DMS 273 (cell line): ENCODE measurements around the gene FOXA3.
"Not testable (repeated sequence)": the region's sequence is repeated elsewhere in the genome, so short reads cannot be mapped to it uniquely, and the experiment has no call there.

Source experiments
- DNase-seq: peaks from one replicate; lab custom pipeline; 2025; ENCODE audit not compliant: unreplicated experiment; lab: John Stamatoyannopoulos, UW

The FOXA3 gene

GRCh38 chr19:45827459-45828093 lies 36.5 kb upstream of the FOXA3 start:
- no peak for DNase-seq

DNA sequence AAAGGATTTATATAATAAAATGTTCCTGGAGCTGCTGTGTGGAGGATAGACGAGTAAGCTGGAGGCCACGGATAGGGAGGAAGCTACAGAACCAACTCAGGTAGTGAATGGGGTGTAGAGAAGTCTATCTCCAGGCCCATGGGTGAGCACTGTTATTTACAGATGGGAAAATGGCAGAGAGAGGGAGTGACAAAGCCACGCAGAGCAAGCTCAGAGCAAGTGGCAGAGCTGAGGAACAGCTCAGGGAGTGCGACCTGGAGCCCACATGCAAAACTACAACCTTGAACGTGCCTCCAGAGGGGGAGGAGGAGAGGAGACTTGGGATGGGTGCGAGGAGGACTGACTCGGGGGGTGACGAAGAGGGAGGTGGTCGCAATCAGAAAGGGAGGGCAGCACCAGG lies 35.6 kb upstream of the FOXA3 start:
- DNase-seq = no peak

DNA sequence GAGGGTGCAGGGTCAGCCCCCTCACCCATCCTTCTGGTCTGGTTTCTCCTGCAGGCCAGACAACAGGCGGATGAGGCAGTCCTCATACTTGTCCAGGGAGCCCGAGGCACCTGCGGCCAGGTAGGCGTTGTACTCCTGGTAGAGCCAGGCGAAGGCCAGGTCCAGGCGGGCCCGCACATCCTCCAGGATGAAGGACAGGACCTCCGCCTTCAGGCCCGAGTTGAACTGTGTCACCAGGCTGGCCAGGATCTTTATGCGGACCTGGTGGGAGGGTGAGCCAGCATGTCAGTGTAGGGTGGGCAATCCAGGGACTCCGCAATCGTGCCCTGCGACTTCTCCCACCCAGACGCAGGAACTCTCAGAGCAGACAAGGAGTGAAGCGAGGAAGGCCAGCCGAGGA lies 35.2 kb upstream of the FOXA3 start:
- no peak for DNase-seq

DNA sequence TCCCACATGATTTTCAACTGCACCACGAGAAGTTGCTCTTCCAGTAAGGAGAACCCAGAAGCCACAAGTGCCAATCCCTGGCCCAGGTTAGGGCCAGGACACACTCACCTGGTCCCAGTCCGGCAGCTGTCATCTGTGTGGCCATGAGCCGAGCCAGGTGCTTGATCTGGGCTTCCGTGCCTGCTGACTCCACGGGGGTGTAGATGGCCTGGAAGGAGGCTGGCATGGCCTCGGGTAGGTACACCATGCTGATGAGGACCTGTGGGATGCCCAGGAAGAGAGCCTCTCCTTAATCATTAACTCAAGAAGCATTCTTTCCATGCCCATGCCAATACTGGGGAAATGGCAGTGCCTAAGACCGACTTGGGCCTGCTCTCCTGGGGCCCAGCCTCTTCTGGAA lies 29.2 kb upstream of the FOXA3 start:
- DNase-seq = no peak

- no peak for DNase-seq
Measured at GRCh38 chr19:45842198-45842597, 21.9 kb upstream of the FOXA3 start.

- DNase-seq = no peak
Measured at GRCh38 chr19:45847663-45848062, 16.5 kb upstream of the FOXA3 start.

DNA sequence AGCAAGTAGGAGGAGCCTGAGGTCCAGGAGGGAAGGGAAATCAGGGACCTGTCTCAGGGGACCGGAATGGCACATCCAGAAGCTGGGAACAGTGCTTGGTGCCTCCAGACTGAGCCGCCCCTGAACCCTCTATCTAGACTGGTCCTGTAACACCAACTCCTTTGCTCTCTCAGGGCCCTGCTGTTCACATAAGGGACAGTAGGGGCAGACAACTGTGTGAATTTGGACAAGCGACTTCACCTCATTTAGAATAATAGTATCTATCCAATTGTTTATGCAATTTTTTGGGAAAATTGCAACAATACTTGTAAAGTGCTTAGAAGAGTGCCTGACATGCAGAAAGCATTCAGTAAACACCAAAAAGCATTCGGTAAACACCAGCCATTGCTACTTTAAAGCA lies 15.2 kb upstream of the FOXA3 start:
- DNase-seq = peak; percentile 29

DNA sequence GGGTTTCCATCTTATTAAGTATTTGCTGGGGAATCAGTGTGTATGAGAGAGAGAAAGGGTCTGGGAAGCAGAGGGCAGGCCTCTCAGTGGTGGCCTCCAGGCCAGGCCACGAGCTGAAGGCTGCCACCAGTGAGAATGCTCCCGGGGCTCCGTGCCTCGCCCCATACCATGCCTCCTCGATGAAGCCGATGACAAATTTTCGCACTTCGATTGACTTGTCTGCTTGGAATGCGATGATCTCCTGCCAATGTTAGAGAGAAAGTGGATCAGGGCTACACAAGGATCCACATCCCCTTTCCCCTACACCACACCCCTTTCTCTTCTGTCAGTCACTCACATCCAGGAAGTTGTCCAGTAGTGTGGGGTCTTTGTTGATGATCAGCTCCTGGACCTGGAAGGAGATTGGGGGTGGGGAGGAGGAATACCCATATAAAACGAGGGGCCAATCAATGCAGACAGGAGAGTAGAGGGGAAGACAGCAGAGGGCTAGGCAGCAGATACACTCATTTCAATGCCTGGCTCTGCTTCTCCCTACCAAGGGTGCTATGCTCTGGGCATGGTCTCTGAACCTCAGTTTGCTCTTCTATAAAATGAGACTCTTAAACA lies 11.9 kb upstream of the FOXA3 start:
- no peak for DNase-seq

DNA sequence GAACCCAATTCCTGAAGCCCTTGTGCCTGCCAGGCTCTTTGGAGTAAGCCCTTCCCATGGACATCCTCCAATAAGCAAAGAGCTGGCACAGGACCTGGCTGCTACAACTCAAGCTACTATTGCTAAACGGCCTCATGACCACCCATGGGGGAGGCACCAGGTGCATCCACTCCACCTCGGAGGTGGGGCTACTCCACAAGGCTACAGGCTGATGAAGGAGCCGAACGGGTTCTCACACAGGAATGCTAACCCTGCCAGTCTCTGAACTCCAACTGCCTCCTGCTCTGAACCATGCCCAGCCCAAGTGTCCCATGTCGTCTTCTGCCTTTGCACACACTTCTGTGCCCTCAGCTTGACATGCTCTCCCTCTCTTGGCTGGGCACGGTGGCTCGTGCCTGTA lies 11.1 kb upstream of the FOXA3 start:
- no peak for DNase-seq

GRCh38 chr19:45854167-45854778 lies 9.9 kb upstream of the FOXA3 start:
- DNase-seq = no peak

- DNase-seq = no peak
Measured at GRCh38 chr19:45860359-45861259, 3.5 kb upstream of the FOXA3 start.

- no peak for DNase-seq
Measured at GRCh38 chr19:45862271-45862563, 1.9 kb upstream of the FOXA3 start.

DNA sequence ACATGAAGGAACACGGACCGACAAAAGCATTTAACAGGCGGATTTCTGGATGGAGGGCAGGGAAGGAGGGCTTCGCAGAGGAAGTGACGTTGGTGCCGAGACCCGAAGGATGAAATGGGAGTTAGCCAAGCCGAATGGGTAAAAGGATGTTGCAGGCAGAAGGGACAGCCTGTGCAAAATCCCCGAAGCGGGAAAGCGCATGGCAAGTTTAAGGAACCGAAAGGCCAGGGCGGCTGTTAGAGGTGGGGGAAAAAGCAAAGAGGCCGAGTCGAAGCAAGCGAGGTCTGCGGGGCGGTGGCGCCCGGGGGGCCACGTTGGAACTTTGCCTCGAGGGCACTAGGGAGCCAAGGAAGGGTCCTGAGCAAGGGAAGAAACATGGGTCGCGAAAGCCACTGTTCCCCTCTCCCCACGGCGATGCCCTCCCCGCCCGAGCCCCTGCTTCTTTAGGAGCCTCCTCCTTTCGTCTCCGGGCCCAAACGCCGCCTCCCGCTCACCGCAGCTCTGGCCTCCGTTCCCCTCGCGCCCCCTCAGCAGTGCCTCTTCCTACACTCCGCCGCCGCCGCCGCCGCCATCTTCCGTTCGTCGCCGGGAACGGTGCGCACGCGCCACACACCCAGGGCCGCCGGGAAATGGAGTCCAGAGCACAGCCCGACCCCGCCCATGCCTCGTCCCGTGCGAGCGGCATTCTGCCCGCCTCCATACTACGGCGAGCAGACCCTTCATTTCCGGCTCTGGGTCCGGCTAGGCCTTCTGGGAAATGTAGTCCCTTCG lies 1.4 kb upstream of the FOXA3 start, which contains the start of gene SYMPK:
SYMPK (minus strand) TSS at position 584 of the 771 bp plus-strand sequence. CDS start 8,652 bp downstream, outside the sequence.
- DNase-seq = peak; percentile 99

GRCh38 chr19:45863335-45863839 lies 739 bp upstream of the FOXA3 start:
- DNase-seq = no peak

GRCh38 chr19:45864629-45865082 lies 530 bp downstream of the FOXA3 start:
- no peak for DNase-seq

DNA sequence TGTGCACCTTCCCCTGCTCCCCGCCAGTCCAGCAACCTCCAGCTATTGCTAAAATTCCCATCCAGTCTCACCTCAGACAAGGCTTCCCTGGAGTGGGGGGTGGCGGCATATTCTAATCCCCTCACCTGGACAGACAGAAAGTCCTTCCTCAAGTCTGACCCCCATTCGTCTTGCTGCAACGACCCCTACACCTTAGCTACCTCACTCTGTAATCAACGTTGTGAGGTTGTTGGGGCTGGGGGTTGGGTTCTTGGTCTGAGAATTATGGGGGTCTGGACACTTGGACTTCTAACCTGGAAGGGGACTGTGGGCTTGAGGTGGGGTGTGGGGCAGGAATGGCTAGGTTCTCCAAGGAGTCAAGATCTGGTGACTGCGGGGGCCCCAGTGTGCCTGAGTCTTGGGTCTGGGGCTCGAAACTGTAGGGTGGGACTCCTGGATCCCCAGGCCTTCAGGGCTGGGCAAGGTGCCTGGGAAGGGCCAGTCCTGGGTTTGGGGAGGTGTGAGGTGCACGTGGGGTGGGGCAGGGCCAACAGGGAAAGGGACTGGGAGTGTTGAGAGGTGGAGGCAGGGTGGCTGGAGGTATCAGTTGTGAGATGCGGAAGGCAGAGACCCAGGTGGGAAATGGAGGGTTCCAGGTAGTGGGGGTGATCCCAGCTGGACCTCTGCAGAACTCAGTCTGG lies 1.3 kb downstream of the FOXA3 start:
- DNase-seq = no peak

DNA sequence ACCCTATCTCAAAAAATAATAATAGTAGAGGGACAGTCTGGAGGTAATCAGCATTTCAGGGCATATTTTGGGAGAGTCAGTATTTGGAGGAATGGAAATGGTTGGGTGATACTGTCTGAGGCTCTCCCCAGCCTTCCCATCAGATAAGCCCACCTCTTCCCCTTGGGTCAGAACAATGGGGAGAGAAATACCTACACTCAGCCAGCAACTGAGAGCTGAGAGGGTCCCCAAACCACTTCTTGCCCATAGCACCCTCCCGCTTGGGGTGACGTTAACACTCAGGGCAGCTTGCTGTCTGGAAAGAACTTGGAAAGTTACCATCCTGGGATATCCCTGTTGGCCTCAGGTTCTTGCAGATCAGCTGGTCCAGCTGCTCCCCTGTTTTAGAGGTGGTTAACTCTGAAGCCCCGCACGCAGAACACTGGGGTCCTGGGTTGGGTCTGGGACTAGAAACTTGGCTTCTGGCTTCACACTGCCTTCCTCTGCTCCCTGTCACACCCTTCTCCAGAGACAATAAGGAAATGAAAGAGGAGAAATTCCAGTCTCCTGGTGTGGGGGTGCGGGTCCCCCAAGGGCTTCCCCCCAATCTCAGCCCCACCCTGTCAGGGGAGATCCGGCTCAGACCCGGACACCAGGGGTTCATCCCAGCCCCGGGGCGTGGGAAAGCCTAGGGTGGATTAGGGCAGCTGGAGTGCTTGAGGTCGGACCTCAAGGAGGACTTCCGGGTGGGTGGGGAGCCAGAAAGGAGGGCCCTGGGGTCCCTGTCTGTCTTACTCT lies 2.5 kb downstream of the FOXA3 start:
- DNase-seq = no peak

GRCh38 chr19:45867241-45867640 lies 3.1 kb downstream of the FOXA3 start:
- DNase-seq = not testable (repeated sequence)

DNA sequence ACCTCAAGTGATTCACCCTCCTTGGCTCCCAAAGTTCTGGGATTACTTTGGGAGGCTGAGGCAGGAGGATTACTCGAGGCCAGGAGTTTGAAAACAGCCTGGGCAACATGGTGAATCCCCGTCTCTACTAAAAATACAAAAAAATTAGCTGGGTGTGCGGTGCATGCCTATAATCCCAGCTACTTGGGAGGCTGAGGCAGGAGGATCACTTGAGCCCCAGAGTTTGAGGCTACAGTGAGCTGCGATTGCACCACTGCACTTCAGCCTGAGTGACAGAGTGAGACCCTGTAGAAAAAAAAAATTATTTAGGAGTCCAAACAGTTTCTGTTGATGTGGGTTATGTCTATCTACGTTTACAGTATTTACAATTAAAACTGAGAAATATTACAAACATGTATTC lies 6.7 kb downstream of the FOXA3 start:
- DNase-seq = no peak
